SK-N-SH treated with all-trans-retinoic acid at 6 μM for 48 hours (cell line): ENCODE data around the gene MYL9.

Source experiments
- ATAC-seq: fragments of 200-7000 bp; cut with Tn5 transposase; 3 replicates; pipeline ENCODE4 v1.9.1; 2020; ENCODE audit warnings: mild to moderate bottlenecking, moderate library complexity
- ESRRG ChIP-seq: fragments of 250-450 bp; sonication (Bioruptor Pico); IDR thresholded peaks from 2 replicates; pipeline ENCODE4 v1.6.1; 2021; ENCODE audit warnings: mild to moderate bottlenecking
- ISL1 ChIP-seq: fragments of 250-450 bp; sonication (Bioruptor Pico); IDR thresholded peaks from 2 replicates; pipeline ENCODE4 v2.1.2; 2022; ENCODE audit warnings: mild to moderate bottlenecking, moderate library complexity
- OSR1 ChIP-seq: fragments of 250-450 bp; sonication (Bioruptor Pico); IDR thresholded peaks from 2 replicates; pipeline ENCODE4 v1.8.0; 2022; ENCODE audit warnings: moderate library complexity, mild to moderate bottlenecking, inconsistent platforms
- PATZ1 ChIP-seq: fragments of 250-450 bp; sonication (Bioruptor Pico); IDR thresholded peaks from 2 replicates; pipeline ENCODE4 v1.8.0; 2020; ENCODE audit warnings: mild to moderate bottlenecking, moderate library complexity, borderline replicate concordance
- RARB ChIP-seq: fragments of 250-450 bp; sonication (Bioruptor Pico); IDR thresholded peaks from 2 replicates; pipeline ENCODE4 v1.8.0; 2021; ENCODE audit warnings: mild to moderate bottlenecking, moderate library complexity
- TCF4 ChIP-seq: fragments of 250-450 bp; sonication (Bioruptor Pico); IDR thresholded peaks from 2 replicates; pipeline ENCODE4 v1.8.0; 2021; ENCODE audit warnings: mild to moderate bottlenecking, moderate library complexity, borderline replicate concordance
- TOX ChIP-seq: fragments of 250-450 bp; sonication (Bioruptor Pico); IDR thresholded peaks from 2 replicates; pipeline ENCODE4 v1.8.0; 2021; ENCODE audit warnings: mild to moderate bottlenecking, moderate library complexity, borderline replicate concordance
- ZC3H10 ChIP-seq: fragments of 250-450 bp; sonication (Bioruptor Pico); IDR thresholded peaks from 2 replicates; pipeline ENCODE4 v1.5.1; 2021; ENCODE audit warnings: mild to moderate bottlenecking, moderate library complexity
- ZFP3 ChIP-seq: fragments of 250-450 bp; sonication (Bioruptor Pico); IDR thresholded peaks from 2 replicates; pipeline ENCODE4 v1.5.0; 2020; ENCODE audit warnings: mild to moderate bottlenecking, moderate library complexity
- ZFP30 ChIP-seq: fragments of 450-650 bp; formaldehyde crosslinking; IDR thresholded peaks from 2 replicates; pipeline ENCODE4 v1.5.0; 2022; ENCODE audit warnings: mild to moderate bottlenecking, moderate library complexity
- ZNF565 ChIP-seq: fragments of 450-650 bp; formaldehyde crosslinking; conservative IDR thresholded peaks from 2 replicates; pipeline ENCODE4 v1.5.0; 2020; ENCODE audit warnings: low read depth, mild to moderate bottlenecking, moderate library complexity
- ZNF8 ChIP-seq: fragments of 450-650 bp; formaldehyde crosslinking; IDR thresholded peaks from 2 replicates; pipeline ENCODE4 v1.5.0; 2020; ENCODE audit warnings: mild to moderate bottlenecking, moderate library complexity
- TF ChIP-seq, protein P1 (sequence below): fragments of 250-450 bp; sonication (Bioruptor Pico); IDR thresholded peaks from 2 replicates; pipeline ENCODE4 v1.5.1; 2021; ENCODE audit warnings: mild to moderate bottlenecking, moderate library complexity
- TF ChIP-seq, protein P2 (sequence below): fragments of 250-450 bp; sonication (Bioruptor Pico); IDR thresholded peaks from 2 replicates; pipeline ENCODE4 v1.5.0; 2020; ENCODE audit warnings: mild to moderate bottlenecking, moderate library complexity
- TF ChIP-seq, protein P3 (sequence below): fragments of 250-450 bp; sonication (Bioruptor Pico); IDR thresholded peaks from 2 replicates; pipeline ENCODE4 v1.8.0; 2021; ENCODE audit warnings: low read depth, mild to moderate bottlenecking, moderate library complexity, borderline replicate concordance
- TF ChIP-seq, protein P4 (sequence below): fragments of 250-450 bp; sonication (Bioruptor Pico); IDR thresholded peaks from 2 replicates; pipeline ENCODE4 v1.5.1; 2020; ENCODE audit warnings: low read depth, mild to moderate bottlenecking, moderate library complexity

Gene MYL9

DNA sequence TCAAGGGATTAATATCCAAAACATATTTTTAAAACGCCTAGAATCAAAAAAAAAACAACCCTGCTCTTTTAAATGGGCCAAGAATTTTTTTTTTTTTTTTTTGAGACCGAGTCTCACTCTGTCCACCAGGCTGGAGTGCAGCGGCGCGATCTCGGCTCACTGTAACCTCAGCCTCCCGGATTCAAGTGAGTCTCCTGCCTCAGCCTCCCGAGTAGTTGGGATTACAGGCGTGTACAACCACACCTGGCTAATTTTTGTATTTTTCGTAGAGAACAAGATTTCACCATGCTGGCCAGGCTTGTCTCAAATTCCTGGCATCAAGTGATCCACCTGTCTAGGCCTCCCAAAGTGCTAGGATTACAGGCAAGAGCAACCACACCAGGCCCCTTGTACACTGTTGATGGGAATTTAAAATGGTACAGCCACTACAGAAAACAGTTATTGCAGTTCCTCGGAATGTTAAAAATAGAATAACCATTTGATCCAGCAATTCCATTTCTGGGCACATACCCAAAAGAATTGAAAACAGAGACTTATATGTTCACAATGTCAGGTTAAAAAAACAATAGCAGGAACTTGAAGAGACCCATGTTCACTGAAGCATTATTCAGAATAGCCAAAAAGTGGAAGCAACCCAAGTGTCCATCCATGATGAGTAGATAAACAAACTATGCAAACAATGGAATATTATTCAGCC lies 3.1 kb upstream of the MYL9 start:
- TF ChIP-seq ESRRG (CRISPR knock-in tag): no peak
- no peak for TF ChIP-seq ISL1 (CRISPR knock-in tag)
- TF ChIP-seq ZNF8 (CRISPR knock-in tag): no peak
- no peak for TF ChIP-seq TOX (CRISPR knock-in tag)
- TF ChIP-seq OSR1 (CRISPR knock-in tag): no peak
- TF ChIP-seq ZNF565 (CRISPR knock-in tag): no peak
- no peak for TF ChIP-seq PATZ1
- TF ChIP-seq, all 23 proteins: peak for 0
- ATAC-seq: peak; percentile 41

DNA sequence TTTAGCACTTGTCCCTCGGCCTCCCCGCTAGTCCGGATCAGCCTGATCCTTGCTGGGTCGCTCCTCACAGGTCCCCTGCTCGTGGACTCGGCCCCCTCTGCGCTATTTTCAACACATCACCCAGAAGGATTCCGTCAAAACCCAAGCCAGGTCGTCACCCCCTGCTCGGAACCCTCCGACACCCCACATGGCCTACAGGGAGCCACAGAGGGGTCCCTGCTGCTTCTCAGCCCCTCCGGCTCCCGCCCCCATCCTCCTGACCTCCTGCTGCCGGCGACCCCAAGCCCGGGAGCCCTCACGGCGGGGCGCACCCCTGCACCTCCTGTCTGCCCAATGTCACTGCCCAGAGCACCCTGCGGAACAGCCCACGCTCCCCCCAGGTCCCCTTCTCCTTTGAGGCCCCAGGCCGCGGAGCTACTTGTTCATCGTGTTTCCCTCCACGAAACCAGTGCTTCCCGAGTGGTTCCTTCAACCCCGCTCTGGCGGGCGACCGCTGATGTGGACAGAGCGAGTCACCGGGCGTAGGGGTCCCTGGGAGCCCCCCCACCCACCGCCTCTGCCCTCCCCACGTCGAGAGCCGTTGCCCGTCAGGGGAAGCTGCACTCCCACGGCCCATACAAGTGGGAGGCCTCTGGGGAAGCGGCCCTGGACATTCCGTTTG lies 638 bp upstream of the MYL9 start:
- TF ChIP-seq TOX (CRISPR knock-in tag) (no peak), OSR1 (CRISPR knock-in tag) (no peak), PATZ1 (no peak), ZNF8 (CRISPR knock-in tag) (no peak), ESRRG (CRISPR knock-in tag) (no peak), ZC3H10 (CRISPR knock-in tag) (no peak), TCF4 (CRISPR knock-in tag) (no peak), ZFP3 (CRISPR knock-in tag) (no peak), ZFP30 (CRISPR knock-in tag) (no peak), ISL1 (CRISPR knock-in tag) (no peak), RARB (CRISPR knock-in tag) (no peak)
- TF ChIP-seq, protein P1, sequence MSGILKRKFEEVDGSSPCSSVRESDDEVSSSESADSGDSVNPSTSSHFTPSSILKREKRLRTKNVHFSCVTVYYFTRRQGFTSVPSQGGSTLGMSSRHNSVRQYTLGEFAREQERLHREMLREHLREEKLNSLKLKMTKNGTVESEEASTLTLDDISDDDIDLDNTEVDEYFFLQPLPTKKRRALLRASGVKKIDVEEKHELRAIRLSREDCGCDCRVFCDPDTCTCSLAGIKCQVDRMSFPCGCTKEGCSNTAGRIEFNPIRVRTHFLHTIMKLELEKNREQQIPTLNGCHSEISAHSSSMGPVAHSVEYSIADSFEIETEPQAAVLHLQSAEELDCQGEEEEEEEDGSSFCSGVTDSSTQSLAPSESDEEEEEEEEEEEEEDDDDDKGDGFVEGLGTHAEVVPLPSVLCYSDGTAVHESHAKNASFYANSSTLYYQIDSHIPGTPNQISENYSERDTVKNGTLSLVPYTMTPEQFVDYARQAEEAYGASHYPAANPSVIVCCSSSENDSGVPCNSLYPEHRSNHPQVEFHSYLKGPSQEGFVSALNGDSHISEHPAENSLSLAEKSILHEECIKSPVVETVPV (CRISPR knock-in tag): no peak
- TF ChIP-seq, protein P2, sequence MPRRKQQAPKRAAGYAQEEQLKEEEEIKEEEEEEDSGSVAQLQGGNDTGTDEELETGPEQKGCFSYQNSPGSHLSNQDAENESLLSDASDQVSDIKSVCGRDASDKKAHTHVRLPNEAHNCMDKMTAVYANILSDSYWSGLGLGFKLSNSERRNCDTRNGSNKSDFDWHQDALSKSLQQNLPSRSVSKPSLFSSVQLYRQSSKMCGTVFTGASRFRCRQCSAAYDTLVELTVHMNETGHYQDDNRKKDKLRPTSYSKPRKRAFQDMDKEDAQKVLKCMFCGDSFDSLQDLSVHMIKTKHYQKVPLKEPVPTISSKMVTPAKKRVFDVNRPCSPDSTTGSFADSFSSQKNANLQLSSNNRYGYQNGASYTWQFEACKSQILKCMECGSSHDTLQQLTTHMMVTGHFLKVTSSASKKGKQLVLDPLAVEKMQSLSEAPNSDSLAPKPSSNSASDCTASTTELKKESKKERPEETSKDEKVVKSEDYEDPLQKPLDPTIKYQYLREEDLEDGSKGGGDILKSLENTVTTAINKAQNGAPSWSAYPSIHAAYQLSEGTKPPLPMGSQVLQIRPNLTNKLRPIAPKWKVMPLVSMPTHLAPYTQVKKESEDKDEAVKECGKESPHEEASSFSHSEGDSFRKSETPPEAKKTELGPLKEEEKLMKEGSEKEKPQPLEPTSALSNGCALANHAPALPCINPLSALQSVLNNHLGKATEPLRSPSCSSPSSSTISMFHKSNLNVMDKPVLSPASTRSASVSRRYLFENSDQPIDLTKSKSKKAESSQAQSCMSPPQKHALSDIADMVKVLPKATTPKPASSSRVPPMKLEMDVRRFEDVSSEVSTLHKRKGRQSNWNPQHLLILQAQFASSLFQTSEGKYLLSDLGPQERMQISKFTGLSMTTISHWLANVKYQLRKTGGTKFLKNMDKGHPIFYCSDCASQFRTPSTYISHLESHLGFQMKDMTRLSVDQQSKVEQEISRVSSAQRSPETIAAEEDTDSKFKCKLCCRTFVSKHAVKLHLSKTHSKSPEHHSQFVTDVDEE: no peak
- TF ChIP-seq, protein P3, sequence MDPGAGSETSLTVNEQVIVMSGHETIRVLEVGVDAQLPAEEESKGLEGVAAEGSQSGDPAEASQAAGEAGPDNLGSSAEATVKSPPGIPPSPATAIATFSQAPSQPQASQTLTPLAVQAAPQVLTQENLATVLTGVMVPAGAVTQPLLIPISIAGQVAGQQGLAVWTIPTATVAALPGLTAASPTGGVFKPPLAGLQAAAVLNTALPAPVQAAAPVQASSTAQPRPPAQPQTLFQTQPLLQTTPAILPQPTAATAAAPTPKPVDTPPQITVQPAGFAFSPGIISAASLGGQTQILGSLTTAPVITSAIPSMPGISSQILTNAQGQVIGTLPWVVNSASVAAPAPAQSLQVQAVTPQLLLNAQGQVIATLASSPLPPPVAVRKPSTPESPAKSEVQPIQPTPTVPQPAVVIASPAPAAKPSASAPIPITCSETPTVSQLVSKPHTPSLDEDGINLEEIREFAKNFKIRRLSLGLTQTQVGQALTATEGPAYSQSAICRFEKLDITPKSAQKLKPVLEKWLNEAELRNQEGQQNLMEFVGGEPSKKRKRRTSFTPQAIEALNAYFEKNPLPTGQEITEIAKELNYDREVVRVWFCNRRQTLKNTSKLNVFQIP (CRISPR knock-in tag): no peak
- TF ChIP-seq, protein P4, sequence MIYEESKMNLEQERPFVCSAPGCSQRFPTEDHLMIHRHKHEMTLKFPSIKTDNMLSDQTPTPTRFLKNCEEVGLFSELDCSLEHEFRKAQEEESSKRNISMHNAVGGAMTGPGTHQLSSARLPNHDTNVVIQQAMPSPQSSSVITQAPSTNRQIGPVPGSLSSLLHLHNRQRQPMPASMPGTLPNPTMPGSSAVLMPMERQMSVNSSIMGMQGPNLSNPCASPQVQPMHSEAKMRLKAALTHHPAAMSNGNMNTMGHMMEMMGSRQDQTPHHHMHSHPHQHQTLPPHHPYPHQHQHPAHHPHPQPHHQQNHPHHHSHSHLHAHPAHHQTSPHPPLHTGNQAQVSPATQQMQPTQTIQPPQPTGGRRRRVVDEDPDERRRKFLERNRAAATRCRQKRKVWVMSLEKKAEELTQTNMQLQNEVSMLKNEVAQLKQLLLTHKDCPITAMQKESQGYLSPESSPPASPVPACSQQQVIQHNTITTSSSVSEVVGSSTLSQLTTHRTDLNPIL (CRISPR knock-in tag): no peak
- ATAC-seq: no peak
